ENCODE data around the gene VAMP5. TPM values are rescaled to one million over a fixed set of nuclear protein-coding genes. Genes with fewer than 3 reads are reported as not detected.

The VAMP5 gene, protein sequence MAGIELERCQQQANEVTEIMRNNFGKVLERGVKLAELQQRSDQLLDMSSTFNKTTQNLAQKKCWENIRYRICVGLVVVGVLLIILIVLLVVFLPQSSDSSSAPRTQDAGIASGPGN
- total RNA-seq = 33.1 and 70.7 TPM in 2 replicates

DNA sequence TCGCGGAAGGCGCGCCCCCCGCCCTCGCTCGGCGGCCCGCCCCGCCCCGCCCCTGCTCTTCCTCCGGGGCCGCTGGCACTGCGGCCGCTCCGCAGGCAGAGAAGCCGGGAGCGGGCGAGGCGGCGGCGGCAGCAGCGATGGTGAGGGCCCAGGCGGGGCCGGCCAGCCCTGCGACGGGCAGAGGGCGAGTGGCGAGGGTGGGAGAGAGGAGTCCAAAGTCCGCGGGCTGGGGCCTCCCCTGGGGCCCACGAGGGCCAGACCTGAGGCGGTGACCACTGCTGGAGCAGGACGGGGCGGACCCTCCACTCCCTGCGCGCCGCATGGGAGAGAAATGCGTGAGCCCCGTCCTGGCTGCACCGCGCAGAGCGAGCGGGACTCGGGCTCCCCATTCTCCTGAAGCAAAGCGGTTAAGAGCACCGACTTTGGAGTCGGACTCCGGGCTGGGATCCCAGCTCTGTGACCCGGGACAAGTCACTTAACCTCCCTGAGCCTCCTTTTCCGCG lies at the start of gene VAMP5:
Gene VAMP5, plus strand, starts transcription at position 78 of the 503 bp plus-strand sequence. Its CDS starts 60 bp downstream, at position 138.

DNA sequence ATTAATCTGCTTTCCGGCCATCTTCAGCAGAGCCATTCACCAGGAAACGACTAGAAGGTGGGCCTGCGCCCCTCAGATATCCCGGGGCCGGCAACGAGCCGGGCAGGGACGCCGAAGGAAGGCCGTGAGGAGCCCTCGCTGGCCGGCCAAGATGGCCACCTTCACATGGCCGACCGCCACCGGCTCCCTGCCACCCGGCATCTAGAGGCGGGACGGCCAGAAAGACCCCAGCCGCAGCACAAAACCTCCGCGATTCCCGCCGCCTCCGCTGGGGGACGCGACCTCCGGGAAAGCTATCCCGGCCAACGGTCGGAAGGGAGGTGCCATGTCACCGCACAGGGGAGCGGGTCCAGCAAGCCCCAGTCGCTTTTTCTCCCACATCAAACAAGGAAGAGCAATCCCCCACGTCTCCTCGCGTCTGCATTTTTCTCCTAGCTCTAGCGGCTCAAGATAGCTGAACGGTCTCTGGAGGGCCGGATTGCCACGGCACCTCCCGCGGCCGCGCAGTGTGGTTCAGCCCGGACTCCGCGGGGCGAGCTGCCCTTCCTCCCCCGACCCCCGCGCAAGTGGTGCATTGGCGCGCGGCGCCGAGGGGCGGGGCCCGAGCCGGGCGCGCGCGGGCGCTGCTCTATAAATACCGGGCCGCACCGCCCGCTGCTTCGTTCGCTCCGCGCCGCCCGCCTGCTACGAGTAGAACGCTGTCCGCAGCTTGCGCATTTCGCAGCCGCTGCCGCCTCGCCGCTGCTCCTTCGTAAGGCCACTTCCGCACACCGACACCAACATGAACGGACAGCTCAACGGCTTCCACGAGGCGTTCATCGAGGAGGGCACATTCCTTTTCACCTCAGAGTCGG lies 45.5 kb upstream of the VAMP5 start, which contains the start of gene MAT2A:
Gene MAT2A, plus strand, starts transcription at position 662 of the 854 bp plus-strand sequence. Its CDS starts 120 bp downstream, at position 782.

DNA sequence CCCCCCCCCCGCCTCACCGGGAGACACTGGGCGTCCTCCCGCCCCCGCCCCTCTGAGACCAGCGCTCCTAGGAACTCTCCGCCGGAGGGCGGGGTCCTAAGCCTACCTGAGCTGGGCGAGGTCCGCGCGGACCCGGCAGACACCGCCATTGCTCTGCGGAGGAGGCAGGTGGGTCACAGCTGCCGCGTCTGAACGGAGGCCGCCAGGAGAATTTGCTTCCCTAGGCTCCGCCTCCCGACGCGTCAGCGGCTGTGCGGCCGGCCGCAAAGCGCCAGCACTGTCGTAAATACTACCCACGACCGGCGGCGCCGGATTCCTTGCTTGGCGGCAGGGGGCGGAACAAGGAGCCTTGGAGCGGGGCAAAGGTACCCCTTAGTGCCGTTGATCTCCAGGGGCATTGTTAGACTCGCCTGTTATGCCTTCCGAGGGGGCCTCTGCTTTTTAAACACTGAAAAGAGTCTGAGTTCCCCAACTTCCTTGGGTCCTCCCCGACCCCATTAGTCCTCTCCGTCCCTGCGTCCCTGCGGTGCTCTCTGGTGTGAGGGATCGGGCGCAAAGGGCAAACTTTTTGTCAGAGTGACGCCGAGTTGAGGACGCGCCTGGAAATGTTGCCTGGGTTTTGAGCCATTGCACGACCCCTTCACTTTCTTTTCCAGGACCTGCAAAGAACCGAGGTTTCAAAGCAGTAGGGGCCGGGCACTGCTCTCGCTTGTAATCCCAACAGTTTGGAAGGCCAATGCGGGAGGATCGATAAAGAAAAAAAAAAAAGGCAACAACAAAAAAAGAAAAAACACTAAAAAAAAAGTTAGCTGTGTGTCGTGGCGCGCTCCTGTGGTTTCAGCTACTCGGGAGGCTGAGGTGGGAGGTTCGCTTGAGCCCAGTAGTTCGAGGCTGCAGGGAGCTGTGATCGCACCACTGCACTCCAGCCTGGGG lies 22.7 kb upstream of the VAMP5 start, which contains the start of gene GGCX:
Gene GGCX, minus strand, starts transcription at position 214 of the 933 bp plus-strand sequence. Its CDS starts 65 bp downstream, at position 149.

DNA sequence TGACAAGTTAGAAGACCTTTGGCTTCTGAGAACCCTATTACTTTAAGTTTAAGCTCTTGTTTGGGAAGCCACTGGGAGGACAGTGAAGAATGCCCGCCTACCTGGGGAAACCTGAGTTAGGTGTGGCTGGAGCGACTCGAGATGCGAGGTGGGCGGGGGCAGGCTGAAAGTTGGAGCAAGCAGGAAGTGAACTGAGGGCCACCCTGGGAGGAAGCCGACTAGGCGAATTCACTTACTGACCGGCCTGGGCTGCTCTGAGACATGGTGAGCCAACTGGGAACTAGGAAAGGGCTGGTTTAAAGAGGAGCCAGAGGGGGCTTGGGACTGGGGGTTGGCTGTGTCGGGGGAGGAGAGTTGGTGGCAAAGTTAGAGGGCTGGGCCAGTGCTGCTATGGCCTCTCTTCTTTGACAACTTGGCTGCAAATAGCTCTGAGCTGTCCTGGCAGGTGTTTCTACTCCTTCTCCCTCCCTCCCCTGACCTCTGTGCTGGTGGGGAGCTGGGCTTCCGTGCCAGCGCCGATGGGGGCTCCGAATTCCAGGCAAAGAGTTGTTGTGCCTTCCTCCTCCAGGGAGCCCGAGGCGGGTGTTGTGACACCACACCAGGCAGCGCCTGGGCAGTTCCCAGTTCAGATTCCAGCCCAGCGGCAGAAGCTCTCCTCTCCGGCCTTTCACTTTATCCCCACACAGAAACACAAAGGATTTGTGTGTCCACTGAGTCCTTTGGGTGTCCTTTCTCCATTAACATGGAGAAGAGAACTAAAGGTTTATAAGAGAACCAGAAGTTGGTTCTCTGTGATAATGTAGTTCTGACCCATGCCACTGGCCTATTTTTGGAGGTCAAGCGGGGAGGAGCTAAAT lies 6.6 kb upstream of the VAMP5 start, which contains the start of gene VAMP8:
Gene VAMP8, plus strand, starts transcription at position 201 of the 857 bp plus-strand sequence. Its CDS starts 61 bp downstream, at position 262.

DNA sequence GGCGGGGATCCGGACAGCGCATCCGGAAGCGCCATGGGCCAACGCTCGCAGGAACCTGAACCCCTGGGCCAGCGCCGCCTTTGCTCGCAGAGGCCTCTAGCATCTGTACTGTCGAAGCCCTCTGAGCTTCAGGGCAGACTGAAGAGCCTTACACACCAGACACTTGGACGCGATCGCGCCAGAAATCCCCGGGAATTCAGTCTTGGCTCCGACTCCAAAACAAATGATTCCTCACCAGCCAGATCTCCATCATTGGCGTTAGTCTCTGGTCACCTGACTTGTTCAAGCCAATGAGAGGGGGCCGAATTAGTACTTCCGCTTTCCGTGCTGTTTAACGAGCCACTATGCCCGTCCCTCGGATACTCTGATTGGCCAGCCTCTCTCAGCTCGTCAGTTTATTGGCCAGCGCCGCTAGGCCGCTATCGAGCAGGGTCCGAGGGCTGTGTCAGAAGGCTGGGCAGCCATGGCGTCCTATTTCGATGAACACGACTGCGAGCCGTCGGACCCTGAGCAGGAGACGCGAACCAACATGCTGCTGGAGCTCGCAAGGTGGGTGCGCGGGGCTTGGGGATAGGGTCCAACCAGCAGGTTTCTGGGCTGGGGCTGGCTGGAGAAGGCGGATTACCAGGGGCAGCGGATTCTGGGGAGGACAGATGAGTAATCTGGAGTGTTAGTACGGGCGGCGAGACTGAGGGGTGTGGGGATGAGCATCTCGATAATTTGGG lies 11.2 kb downstream of the VAMP5 start, which contains the start of gene RNF181:
Gene RNF181, plus strand, starts transcription at position 445 of the 725 bp plus-strand sequence. Its CDS starts 19 bp downstream, at position 464.

DNA sequence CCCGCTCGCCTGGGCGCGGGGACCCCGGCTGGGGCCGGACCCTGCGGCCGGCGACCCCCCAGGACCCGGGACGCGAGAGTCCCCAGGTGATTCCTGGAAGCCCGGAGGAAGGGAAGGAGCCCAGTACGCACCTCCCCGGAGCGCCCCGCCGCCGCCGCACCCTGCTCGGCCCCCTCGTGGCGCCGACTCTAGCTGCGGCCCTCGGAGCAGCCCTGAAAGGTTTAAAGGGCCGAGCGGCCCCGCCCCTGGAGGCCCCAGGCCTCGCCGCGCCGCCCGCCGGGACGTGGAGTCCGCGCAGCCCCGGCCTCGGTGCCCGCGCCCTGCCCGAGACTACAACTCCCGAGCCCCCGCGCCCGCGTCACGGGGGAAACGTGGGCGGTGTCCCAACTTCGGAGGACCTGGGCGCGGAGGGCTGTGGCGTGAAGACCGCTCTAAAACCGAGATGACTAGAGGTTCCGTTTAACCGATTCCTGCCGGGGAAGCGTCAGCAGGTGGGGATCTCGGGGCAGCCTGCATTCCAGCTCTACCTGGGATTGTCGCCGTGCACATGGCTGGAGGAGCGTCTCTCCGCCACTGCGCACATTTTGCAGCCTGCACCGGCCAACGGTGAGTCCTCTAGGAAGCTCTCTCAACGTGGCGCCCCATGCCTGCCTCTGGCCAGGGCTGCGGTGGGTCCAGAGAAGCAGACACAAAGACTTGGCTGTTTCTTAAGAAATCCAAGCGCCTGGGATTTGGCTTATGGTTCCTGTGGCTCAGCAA lies 18.4 kb downstream of the VAMP5 start, which contains the start of gene TMEM150A:
Gene TMEM150A, minus strand, starts transcription at position 223 of the 759 bp plus-strand sequence. CDS start 750 bp downstream, outside the sequence.

DNA sequence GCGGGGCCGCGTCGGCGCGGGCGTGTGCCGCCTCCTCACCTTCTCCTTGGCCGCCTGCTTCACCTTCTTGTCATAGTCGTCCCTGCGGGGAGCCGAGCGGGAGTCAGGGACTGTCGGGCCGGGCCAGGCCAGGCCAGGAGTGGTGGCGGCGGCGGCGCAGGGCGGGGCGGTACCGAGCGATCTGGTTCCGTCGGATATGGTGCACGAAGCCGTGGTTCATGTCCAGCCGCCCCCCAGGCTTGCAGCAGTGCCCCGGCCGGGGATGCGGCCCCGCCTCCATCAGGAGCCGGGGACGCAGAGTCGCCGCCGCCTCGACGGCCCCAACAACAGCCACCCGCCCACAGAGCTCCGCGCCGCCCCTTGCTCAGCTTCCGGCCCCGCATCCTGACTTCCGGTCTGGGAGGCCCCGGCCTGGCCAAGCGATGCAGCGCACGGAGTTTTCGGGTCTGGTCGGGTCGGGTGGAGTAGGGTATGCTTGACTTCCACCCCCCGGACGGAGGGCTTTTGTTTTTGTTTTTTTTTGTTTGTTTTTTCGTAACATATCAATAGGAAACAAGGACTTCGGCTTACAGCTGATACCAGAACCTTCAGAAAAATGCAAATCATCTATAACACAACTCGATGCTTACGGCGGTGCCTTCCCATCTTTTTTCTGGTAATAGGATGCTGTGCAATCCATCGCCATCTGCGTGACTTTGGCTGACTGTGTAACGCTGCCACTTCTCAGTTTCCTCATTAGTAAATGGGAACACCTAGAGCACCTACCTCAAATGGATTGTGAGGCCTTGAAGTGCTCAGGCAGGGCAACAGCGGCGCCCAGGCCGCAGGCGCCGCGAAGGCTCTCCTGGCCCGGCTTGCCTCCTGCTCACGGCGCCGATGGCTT lies 27.7 kb downstream of the VAMP5 start, which contains the start of gene C2orf68:
Gene C2orf68, minus strand, starts transcription at position 362 of the 883 bp plus-strand sequence. Its CDS starts 82 bp downstream, at position 280.

Other genes starting within 250 kb of the VAMP5 start
- gene RETSAT, start 229.9 kb upstream of the VAMP5 start, total RNA-seq = 26.6 and 35.0 TPM in 2 replicates
- gene ELMOD3, start 229.7 kb upstream of the VAMP5 start, total RNA-seq = 10.0 and 15.3 TPM in 2 replicates
- 72.2 and 88.8 TPM in 2 replicates for gene CAPG, start 174.1 kb upstream of the VAMP5 start, total RNA-seq
- gene SH2D6, start 165.7 kb upstream of the VAMP5 start, total RNA-seq = not detected in 2 replicates
- 95.3 and 95.9 TPM in 2 replicates for gene MAT2A, start 45.3 kb upstream of the VAMP5 start, total RNA-seq
- gene GGCX, start 22.9 kb upstream of the VAMP5 start, total RNA-seq = 34.6 and 35.4 TPM in 2 replicates
- gene VAMP8, start 6.8 kb upstream of the VAMP5 start, total RNA-seq = 5.8 TPM in 1 of 2 replicates, not detected in the other
- 157 and 188 TPM in 2 replicates for gene RNF181, start 11.3 kb downstream of the VAMP5 start, total RNA-seq
- 22.9 and 26.7 TPM in 2 replicates for gene TMEM150A, start 18.3 kb downstream of the VAMP5 start, total RNA-seq
- 5.3 and 8.2 TPM in 2 replicates for gene C2orf68, start 27.6 kb downstream of the VAMP5 start, total RNA-seq
- gene USP39, start 31.8 kb downstream of the VAMP5 start, total RNA-seq = 39.1 and 51.7 TPM in 2 replicates
- gene SFTPB, start 83.8 kb downstream of the VAMP5 start, total RNA-seq = not detected in 2 replicates
- gene GNLY, start 109.9 kb downstream of the VAMP5 start, total RNA-seq = not detected in 2 replicates
- 16.9 and 31.4 TPM in 2 replicates for gene ATOH8, start 169.6 kb downstream of the VAMP5 start, total RNA-seq

All from pericardium fibroblast (primary cell).